ENCODE measurements around the gene RAB40B.
A peak's percentile ranks its signal among the peaks of the same experiment; 100 is the strongest.

Gene RAB40B

GRCh38 chr17:82664701-82665182, 33.8 kb downstream of the RAB40B start:
- Histone ChIP-seq H3K4me1 (ENCODE audit: control insufficient read depth, insufficient read depth, low read length) (no peaks in the 10 kb centered on the region), H3K9me3 (ENCODE audit: control insufficient read depth, insufficient read depth, low read depth, low read length) (no peaks in the 10 kb centered on the region), H3K27ac (ENCODE audit: extremely low read depth, low read depth, low read length) (no peak overlapping the region), H3K4me3 (ENCODE audit: low read depth, low read length) (no peak overlapping the region), H3K36me3 (ENCODE audit: control insufficient read depth in 2 of 2, insufficient read depth in 1 of 2, low read length in 2 of 2) (peaks cover 0 to 12% of the 10 kb centered on the region in 2 experiments; a peak in 1 of 3 replicates)
- ChIA-PET POLR2A (interaction anchor here (0.6 kb wide), 1 partner anchor 58 kb away, joined by 3 read pairs; no protein-coding TSS in a partner anchor), CTCF (interaction anchor here (0.6 kb wide), 1 partner anchor 159 kb away, joined by 3 read pairs; no protein-coding TSS in a partner anchor)
- TF ChIP-seq CTCF (tag by site-specific recombination; IDR thresholded peaks at IDR 0.05), result no peak
- TF ChIP-seq ZNF133 (tag by site-specific recombination; IDR thresholded peaks at IDR 0.05), result no peak
- TF ChIP-seq ZEB2 (tag by site-specific recombination; IDR thresholded peaks at IDR 0.05), result no peak
- TF ChIP-seq ZIC2 (tag by site-specific recombination; IDR thresholded peaks at IDR 0.05), result 0 out of 2 replicates have a peak, but pooled peaks have one; percentile 29
- no peak for TF ChIP-seq HOXA7 (CRISPR knock-in tag; IDR thresholded peaks at IDR 0.05; ENCODE audit: borderline replicate concordance)
- no peak for TF ChIP-seq ZNF513 (tag by site-specific recombination; IDR thresholded peaks at IDR 0.05)
- TF ChIP-seq GLIS1 (tag by site-specific recombination; IDR thresholded peaks at IDR 0.05), result no peak
- no peak for TF ChIP-seq BCL11A (tag by site-specific recombination; IDR thresholded peaks at IDR 0.05; ENCODE audit: low read depth)
- TF ChIP-seq WT1 (tag by site-specific recombination; IDR thresholded peaks at IDR 0.05), result no peak
- no peak for TF ChIP-seq ZNF654 (tag by site-specific recombination; IDR thresholded peaks at IDR 0.05; ENCODE audit: low read depth)
- TF ChIP-seq KLF1 (tag by site-specific recombination; IDR thresholded peaks at IDR 0.05), result peak; percentile 38
- peak; percentile 43; the same call in 1 of the 2 replicates for TF ChIP-seq GLIS2 (tag by site-specific recombination; IDR thresholded peaks at IDR 0.05)

GRCh38 chr17:82664276-82664575, 34.3 kb downstream of the RAB40B start:
- TF ChIP-seq KLF16 (tag by site-specific recombination; IDR thresholded peaks at IDR 0.05) (no peak), ZNF398 (tag by site-specific recombination; IDR thresholded peaks at IDR 0.05) (no peak), PRDM2 (tag by site-specific recombination; IDR thresholded peaks at IDR 0.05; ENCODE audit: borderline replicate concordance) (no peak), ZNF423 (tag by site-specific recombination; IDR thresholded peaks at IDR 0.05) (peak; percentile 52; the same call in 1 of the 2 replicates), HOXD13 (CRISPR knock-in tag; IDR thresholded peaks at IDR 0.05; ENCODE audit: borderline replicate concordance) (no peak), ZNF10 (tag by site-specific recombination; IDR thresholded peaks at IDR 0.05) (no peak), ZBTB10 (tag by site-specific recombination; IDR thresholded peaks at IDR 0.05) (no peak), ZNF555 (tag by site-specific recombination; conservative IDR thresholded peaks at IDR 0.05) (no peak)
- Histone ChIP-seq H3K27ac (ENCODE audit: extremely low read depth, low read depth, low read length) (no peak overlapping the region), H3K4me3 (ENCODE audit: low read depth, low read length) (no peak overlapping the region), H3K4me1 (ENCODE audit: control insufficient read depth, insufficient read depth, low read length) (no peaks in the 10 kb centered on the region), H3K9me3 (ENCODE audit: control insufficient read depth, insufficient read depth, low read depth, low read length) (no peaks in the 10 kb centered on the region), H3K36me3 (ENCODE audit: control insufficient read depth in 2 of 2, insufficient read depth in 1 of 2, low read length in 2 of 2) (peaks cover 0 to 17% of the 10 kb centered on the region in 2 experiments; a peak in 1 of 3 replicates)
- ChIA-PET POLR2A (no interaction called here), CTCF (no interaction called here)
